Measurements from ENCODE around the gene HMOX2.
A peak's percentile ranks its signal among the peaks of the same experiment; 100 is the strongest.

DNA sequence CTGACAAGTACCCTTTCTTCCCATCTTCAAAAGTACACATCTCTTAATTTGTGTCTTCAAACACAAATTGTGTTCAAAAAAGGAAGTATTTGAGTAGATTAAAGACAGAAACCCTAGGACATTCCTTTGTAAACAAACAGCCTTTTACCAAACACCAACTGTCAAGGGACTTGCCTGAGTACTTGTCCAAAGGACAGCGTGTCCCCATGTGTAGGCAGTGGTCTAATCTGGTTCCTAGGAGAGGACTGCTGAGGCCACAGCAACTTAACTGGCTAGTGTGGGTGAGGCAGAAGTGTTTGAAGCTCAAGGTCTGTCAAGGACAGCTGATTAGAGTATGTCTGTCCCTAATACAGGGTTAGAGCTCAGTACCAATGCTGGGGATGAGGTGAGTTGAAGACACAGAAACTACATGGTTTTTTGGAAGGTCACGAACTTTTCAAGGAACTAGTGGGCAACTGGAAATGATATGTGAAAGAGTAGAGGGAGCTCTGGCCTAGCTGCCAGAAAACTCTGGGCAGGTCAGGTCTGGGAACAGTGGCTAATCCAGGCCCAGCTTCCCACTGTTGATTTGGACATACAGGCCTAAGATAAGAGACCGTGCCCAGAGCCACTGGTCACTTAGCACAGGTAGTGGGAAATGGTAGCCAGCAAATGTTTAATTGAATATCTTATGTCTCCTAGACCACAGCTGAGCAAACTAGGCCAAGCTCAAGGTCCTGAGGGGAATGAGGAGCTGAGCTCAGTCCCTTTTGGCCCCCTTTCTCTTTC is 10.1 kb downstream of the HMOX2 start:
- TF ChIP-seq, protein P1, sequence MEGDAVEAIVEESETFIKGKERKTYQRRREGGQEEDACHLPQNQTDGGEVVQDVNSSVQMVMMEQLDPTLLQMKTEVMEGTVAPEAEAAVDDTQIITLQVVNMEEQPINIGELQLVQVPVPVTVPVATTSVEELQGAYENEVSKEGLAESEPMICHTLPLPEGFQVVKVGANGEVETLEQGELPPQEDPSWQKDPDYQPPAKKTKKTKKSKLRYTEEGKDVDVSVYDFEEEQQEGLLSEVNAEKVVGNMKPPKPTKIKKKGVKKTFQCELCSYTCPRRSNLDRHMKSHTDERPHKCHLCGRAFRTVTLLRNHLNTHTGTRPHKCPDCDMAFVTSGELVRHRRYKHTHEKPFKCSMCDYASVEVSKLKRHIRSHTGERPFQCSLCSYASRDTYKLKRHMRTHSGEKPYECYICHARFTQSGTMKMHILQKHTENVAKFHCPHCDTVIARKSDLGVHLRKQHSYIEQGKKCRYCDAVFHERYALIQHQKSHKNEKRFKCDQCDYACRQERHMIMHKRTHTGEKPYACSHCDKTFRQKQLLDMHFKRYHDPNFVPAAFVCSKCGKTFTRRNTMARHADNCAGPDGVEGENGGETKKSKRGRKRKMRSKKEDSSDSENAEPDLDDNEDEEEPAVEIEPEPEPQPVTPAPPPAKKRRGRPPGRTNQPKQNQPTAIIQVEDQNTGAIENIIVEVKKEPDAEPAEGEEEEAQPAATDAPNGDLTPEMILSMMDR (conservative IDR thresholded peaks at IDR 0.05), result no peak
- TF ChIP-seq ZFX (IDR thresholded peaks at IDR 0.05), result peak; percentile 25; the same call in 1 of the 2 replicates
